ENCODE data around the gene PARS2.

PARS2 gene

GRCh38 chr1:54774820-54775498, 10.6 kb upstream of the PARS2 start:
- DNase-seq = peak in 1 of 3 donors; percentile 20

GRCh38 chr1:54772951-54773350, 8.6 kb upstream of the PARS2 start:
- DNase-seq = no peak

GRCh38 chr1:54768093-54768492, 3.8 kb upstream of the PARS2 start:
- DNase-seq = no peak

- no peak for DNase-seq
Observed at GRCh38 chr1:54767526-54767925, 3.2 kb upstream of the PARS2 start.

GRCh38 chr1:54766726-54767125, 2.4 kb upstream of the PARS2 start:
- no peak for DNase-seq

GRCh38 chr1:54764922-54765561, 719 bp upstream of the PARS2 start:
- no peak for DNase-seq

GRCh38 chr1:54763816-54764132, 549 bp downstream of the PARS2 start:
- DNase-seq = peak in 2 of 3 donors; percentile 30 to 36

GRCh38 chr1:54758678-54759348, 5.5 kb downstream of the PARS2 start:
- DNase-seq = no peak

GRCh38 chr1:54757833-54758232, 6.5 kb downstream of the PARS2 start:
- DNase-seq = no peak

GRCh38 chr1:54754486-54755285, 9.6 kb downstream of the PARS2 start:
- no peak for DNase-seq

- no peak for DNase-seq
Observed at GRCh38 chr1:54754045-54754444, 10.3 kb downstream of the PARS2 start.

- DNase-seq = no peak
Observed at GRCh38 chr1:54751426-54751825, 12.9 kb downstream of the PARS2 start.

- no peak for DNase-seq
Observed at GRCh38 chr1:54750596-54750995, 13.7 kb downstream of the PARS2 start.

GRCh38 chr1:54748094-54748835, 16.1 kb downstream of the PARS2 start:
- DNase-seq = no peak

GRCh38 chr1:54745864-54746263, 18.5 kb downstream of the PARS2 start:
- no peak for DNase-seq

GRCh38 chr1:54745274-54745673, 19.0 kb downstream of the PARS2 start:
- DNase-seq = no peak

GRCh38 chr1:54744696-54745095, 19.6 kb downstream of the PARS2 start:
- DNase-seq = no peak

- DNase-seq = no peak
Observed at GRCh38 chr1:54743416-54744226, 20.7 kb downstream of the PARS2 start.

GRCh38 chr1:54742282-54742681, 22.0 kb downstream of the PARS2 start:
- DNase-seq = no peak

- DNase-seq = no peak
Observed at GRCh38 chr1:54741531-54741930, 22.8 kb downstream of the PARS2 start.

GRCh38 chr1:54738244-54738643, 26.1 kb downstream of the PARS2 start:
- no peak for DNase-seq

- DNase-seq = no peak
Observed at GRCh38 chr1:54736685-54737084, 27.6 kb downstream of the PARS2 start.

Data from suppressor macrophage treated with lipopolysaccharide for 1 hour (primary cell).